Brain pericyte (primary cell): ENCODE data around the gene BBS9.
"Not testable (repeated sequence)": the region's sequence is repeated elsewhere in the genome, so short reads cannot be mapped to it uniquely, and the experiment has no call there.

Experiments
- DNase-seq: peaks from one replicate; pipeline ENCODE4 v3.0.0-alpha.2; 2012; ENCODE audit warnings: low read depth, low spot score

The BBS9 gene

DNA sequence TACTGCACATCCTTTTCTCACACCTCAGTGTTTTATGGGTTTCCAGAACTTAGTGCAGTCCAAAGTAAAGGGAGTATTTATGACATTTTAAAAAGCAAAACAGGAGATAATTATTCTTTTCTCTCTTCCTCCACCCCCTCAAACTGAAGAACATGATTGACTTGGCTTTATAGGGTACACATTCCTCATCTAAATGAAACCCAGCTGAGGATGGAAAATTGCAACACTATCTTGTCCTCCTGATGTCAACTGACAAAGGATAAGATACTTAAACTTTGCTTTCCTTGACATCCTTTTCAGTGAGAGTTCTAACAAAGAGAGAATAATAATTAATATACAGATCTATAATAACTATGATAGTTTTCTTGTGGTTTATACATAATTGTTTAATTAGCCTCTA lies 299.1 kb downstream of the BBS9 start:
- no peak for DNase-seq

DNA sequence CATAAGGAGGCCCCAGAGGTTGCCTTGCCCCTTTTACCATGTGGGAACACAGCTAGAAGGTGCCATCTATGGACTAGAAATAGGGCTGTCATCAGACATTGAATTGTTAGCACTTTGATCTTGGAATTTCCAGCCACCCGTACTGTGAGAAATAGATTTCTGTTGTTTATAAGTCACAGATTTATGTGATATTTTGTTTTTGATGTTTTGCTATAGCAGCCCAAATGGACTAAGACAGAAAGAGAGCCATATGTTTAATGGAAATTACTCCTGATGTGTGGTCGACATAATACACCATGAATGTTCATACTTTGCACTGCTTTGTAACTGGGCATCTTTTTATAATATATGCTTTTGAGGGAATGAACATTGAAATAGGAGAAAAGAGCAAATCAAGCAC lies 302.2 kb downstream of the BBS9 start:
- DNase-seq = no peak

DNA sequence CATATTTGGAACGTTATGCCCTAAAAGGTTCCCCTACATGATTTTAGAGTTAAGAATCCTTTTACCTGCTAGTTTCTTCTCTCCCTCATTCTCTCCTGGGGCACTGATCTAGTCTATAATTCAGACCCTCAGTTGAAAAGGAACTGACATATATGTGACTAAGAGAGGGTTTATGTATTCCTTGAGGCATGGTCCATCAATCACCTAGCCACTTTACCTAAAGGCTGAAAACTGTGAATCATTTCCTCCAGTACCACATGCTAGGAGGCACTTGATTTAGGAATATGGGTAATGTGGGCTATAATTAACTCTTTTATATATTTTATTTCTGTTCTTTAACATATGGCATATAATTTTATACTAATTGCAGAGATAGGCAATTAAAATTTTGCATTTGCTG lies 303.5 kb downstream of the BBS9 start:
- DNase-seq = no peak

DNA sequence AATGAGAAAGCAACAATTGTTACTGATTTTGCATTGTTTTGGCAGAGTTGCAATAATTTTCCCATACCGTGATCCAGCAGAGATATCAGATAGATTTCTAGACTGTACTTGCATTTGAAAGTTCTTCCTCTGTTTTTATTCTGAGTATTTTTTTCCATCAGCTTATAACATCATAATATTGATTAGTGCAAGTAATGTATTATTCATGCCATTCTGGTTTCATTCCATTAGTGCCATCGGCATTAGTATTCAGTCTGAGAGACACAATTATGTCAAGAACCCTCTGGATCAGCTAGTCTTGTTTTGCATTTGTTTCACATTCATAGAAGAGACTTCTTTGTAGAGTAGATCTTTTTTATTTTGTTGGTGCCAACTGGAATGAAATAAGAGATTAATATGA lies 304.0 kb downstream of the BBS9 start:
- no peak for DNase-seq

DNA sequence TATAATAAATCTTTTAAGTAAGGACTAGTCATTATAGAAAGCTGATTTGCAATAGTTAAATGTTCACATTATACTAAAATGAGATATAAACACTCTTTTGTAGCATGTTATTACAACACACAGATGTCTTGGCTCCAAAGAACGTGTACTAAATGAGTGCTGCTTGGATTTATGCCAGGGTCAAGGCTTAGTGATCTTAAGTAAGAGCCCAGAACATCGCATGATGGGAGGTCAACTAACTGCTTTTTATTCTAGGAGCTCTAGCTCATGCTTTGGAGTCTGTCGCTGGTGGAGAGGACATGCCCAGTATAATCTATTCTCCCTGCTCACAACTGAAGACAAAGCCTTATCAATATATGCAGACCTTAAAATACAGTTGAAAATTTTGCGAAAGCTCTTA lies 315.1 kb downstream of the BBS9 start:
- no peak for DNase-seq

DNA sequence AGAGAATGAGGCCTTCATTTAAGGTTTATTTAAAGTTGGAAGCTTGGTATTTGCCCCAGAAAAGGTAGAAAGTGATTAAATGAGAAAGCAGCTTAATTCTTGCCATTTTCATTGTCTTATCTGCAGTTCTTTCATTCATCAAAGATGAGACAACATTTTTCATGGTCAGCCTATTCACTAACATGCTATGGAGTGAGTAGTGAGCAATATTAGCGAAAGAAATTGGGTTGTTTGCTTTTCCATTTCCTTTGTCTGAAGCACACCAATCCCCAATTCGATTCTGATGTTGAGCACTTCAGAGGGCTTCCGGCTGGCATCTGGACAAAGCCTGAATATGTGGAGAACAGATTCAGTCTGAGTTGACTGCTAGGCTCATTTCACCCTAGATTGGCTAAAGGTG lies 317.2 kb downstream of the BBS9 start:
- no peak for DNase-seq

DNA sequence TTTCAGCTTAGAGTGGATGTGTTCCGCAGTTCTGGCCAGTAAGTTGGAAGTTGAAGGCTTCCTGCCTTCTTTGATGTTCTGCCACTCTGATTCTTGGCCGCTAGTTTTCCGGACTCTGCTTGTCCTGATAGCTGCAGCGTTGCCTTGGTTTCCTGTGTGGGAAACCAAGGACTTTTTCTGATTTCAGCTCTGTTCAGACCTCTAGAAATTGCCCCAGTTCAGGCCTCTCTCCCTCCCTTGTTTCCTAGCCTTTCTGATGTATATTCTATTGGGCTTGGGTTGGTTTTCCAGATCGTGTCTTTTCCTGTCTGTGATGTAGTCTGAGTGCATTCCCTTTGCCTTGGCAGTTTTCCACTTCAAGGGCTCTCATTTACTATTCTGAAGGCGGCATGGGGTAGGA lies 318.7 kb downstream of the BBS9 start:
- no peak for DNase-seq

DNA sequence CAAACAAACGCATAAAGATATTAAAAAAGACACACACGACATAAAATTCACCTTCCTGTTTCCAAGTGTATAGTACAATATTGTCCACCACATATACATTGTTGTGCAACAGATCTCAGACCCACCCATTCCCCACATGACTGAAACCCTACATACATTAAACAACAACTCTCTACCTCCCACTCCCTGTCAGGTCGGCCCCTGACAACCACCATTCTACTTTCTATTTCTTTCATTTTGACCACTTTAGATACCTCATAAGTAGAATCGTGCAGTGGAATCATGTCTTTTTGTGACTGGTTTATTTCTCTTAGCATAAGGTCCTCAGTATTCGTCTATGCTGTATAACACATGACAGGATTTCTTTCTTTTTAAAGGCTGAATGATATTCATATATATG lies 320.5 kb downstream of the BBS9 start:
- DNase-seq = no peak

DNA sequence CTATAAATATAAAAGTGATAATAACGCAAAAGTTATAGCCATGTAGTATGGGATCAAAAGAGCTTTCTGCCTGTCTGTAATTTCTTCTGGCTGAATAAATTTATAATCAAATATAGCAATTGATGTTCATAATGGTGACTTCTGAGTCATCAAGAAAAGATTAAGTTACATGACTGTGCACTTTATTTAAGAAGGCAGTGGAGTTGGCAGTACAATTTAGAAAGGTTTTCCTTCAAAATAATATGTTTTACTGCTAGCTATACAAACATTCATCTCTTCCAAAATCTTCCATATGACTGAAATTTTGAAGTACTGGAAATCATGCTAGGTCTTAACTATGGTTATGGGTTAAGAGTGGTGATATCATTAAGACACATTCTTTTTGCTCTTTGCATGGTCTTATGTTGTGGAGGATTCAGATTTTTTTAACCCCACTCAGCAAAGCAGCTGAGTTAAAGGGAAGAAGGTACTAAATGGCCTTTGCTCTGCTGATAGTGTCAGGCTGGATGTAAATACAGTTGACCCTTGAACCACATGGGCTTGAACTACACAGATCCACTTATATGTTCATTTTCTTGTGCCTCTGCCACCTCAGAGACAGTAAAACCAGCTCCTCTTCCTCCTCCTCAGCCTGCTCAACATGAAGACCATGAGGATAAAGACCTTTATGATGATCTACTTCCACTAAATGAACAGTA lies 323.6 kb downstream of the BBS9 start:
- no peak for DNase-seq

DNA sequence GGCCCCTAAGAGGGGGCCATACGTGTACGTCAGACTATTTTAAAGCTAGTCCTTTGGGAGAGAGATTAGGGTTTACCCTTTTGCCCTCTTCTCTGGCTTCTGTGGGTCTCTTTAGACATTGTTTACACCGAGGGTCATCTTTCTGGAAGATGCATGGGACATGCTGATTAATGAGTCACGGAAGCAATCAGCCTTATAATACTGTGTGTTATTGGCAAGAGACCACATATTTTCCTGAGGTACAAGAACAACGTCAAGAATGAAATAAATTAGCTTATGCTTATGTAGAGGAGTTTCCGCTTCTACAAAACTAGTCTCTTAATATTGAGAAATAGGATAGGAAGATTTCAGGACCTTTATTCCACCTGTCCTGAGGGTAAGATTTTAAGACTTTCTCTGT lies 327.7 kb downstream of the BBS9 start:
- no peak for DNase-seq

DNA sequence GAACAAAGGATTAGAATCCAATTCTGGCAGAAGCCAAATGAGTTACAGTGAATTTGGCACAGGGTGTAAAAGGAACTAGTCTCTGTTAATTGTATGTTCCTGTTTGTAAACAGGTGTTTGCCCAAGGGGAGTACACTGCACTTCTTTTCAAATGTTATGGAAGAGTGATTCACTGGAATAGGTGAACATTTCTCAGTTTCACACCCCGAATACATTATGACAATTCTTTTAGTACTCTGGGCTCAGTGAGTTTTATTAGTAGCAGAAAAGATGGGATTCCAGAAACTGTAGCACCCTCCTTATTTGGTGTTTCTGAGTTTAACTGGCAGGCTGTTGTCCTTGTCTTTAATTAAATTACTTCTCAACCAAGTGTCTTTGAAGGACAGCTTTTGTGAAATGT lies 329.2 kb downstream of the BBS9 start:
- DNase-seq = no peak

DNA sequence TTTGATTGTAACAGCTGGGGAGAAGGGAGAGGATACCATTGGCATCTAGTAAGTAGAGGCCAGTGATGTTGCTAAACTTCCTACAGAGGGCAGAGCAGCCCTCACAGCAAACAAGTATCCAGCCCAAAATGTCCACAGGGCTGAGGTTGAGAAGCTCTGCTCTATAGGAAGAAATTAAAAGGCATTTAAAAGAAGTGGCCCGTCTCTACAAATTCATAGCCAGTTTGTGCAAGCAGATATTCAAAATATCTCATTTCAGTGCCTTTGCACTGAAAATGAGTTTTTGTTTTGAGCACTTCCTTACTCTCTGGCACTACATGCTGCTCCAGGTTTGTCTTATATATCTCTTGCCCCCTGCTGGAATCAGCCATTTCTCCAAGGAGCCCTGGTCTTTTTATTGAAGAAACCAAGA lies 330.0 kb downstream of the BBS9 start:
- DNase-seq = no peak

DNA sequence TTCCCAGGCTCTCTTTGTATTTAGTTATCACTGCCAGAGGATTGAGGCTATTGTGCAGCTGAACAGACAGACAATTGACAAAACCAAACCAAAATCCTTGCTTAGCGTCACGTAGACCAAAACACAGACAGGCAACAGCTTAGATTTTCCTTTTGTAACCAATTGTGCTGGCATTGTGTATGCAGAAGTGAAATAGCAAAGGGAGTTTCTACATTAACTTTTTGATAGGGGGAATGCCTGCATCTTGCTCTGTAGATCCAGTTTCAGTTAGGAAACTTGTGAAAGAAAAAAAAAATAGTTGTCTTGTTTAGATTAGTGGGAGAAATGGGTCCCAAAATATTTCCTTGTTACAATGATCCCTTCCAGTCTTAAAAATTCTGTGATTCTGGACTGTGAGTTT lies 333.8 kb downstream of the BBS9 start:
- DNase-seq = no peak

DNA sequence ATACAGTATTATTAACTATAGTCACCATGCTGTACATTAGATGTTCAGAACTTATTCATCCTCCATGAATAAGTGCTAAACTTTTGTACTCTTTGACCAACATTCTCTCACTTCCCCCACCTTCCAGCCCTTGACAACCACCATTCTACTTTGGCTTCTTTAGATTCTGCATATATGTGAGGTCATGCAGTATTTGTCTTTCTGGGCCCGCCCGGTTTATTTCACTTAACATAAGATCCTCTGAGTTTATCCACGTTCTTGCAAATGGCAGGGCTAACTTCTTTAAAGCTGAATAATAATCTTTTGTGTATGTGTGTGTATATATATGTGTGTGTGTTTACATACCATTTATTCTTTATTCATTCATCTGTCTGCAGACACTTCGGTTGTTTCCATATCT lies 336.8 kb downstream of the BBS9 start:
- no peak for DNase-seq

DNA sequence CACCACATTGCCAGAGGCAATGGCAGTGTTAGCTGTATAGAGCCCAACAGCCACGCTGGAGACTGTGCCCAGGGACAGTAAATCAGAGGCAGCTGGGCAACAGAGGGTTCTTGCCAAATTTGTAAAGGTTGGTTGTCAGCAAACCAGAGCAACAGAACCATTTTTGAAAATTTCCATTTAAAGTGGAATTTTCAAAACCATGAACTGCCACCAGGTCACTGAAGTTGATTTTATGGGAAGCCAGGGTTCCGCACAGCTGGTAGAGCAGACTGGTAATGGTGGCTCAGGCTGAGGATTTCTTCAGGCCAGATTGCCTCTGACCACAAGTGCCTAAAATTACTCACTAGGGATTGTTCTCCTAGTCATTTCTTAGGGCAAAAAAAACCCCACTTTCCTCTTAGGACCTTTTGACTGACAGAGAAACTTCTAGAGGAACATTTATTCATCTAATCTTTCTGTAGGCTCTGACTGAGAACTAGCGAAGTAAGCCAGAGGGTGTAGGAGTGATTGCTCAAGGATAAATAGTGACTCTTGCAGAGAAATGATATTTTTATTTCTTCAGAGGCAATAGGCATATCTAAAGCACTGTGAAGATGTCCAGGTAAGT lies 342.4 kb downstream of the BBS9 start:
- no peak for DNase-seq

DNA sequence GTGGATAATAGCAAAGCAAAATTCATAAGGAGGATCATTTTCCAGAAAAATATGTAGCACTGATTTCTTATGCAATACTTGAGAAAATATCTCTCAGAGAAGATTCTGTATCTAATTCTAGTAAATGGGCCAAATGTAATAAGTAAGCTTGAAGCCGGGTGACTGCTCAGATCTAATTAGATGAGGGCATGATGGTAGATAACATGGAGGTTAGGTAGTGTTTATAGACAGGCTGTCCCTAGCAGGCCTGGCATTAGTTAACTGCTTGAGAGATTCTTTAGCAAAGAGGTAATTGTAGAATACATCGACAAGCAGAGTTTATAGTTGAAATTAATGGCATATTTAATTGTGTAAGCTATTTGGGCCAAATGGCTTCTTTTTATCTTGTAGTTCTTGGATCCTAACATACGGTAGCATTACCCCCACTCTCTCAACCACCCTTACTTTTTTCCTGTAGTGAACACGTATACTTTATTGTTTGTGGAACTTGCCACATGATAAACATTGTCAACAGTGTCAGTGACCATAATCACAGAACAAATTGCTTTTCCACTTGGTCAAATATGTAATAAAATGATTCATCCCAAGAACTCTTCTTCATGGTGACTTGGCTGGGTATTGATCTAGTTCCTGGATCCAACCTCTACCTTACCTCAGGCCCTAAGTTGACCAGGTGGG lies 343.1 kb downstream of the BBS9 start:
- no peak for DNase-seq

DNA sequence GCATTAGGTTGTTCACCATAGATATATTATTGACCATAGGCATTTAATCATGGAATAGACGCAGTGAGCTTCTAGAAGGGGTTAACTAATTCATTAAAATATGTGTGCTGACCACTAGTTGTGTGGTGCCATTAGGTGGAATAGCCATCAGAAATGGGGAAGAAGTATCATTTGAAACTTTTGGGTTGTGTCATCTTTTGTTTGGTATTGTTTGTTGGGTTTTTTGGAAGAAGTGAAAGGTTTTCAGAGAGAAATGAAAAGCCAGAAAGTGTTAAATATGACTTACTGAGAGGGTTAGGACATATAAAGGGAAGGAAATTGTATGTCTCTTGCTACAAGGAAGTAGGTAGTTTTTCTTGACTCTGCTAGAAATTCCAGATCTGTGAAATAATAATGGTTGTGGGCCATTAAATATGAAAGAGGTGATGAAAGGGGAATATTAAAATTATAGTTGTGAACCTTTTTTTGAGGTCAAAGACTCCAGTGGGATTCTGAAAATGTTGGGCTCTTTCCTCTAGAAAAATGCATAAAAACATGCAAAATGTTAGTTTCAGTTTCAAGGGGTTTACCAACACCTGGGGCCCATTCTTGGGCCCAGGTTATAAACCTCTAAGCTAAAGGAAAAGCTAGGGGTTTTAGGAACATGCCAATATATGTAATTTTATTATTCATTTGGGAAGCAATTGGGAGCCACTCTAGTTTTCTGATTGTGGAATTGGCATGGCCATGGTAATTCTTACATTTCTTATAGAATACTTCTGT lies 348.5 kb downstream of the BBS9 start:
- DNase-seq = no peak

DNA sequence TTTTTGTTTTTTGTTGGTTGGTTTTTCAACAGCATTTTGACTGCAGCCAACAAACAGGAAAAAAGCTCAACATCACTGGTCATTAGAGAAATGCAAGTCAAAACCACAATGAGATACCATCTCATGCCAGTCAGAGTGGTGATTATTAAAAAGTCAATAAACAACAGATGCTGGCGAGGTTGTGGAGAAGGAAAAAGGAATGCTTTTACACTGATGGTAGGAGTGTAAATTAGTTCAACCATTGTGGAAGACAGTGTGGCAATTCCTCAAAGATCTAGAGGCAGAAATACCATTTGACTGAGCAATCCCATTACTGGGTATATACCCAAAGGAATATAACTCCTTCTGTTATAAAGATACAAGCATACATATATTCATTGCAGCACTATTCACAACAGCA lies 355.1 kb downstream of the BBS9 start:
- DNase-seq = not testable (repeated sequence)

DNA sequence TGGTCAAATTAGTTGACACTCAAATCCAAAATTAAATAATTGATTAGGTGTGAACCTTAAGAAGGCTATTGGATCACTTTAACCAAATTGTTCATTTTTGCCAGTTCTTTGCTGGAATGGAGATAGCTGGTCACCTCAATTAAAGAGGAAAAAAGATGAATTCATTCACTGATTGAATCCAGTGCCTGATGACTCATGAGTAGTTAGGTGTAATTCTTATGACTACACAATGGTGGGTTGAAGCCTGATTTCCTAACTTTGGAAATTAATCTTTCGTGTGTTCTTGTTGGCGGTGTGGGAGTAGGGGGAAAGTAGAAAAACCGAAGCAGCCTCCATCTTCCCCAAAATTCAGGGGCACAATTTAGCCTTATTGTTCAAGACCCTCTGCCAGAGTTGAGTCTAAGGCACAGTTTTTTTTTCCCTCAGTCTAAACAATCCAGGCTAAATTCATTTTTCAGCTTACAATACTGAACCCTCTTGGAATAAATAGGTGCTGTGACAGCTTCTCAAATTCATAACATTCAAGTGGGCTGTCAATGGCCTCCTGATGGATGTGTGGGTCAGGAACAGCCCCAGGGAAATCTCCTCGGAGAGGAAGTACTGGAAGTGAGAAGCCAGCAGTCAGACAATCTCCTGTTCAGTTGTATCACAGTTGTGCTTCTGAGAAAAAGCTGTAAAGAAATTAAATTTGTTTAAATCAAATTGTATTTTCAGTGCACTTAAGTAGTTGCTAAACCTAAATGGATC lies 356.6 kb downstream of the BBS9 start:
- DNase-seq = no peak

DNA sequence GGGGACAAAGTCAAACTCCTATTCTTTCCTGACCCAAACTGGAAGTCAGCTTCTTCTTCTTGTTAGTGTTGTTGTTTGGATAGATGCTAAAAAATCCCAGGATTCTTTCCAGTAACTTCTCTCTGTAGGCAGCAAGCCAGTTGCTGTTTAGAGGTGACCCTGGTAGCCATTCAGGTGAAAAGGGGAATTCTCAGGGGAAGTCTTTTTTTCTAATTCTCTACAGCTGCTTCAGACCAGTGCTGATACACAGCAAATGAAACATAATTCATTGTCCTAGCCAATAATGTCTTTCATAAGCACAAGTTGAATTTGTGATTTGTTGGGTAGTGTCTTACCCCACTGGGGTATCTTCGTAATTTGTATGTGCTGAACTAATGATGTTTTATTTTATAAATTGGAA lies 357.3 kb downstream of the BBS9 start:
- DNase-seq = no peak

DNA sequence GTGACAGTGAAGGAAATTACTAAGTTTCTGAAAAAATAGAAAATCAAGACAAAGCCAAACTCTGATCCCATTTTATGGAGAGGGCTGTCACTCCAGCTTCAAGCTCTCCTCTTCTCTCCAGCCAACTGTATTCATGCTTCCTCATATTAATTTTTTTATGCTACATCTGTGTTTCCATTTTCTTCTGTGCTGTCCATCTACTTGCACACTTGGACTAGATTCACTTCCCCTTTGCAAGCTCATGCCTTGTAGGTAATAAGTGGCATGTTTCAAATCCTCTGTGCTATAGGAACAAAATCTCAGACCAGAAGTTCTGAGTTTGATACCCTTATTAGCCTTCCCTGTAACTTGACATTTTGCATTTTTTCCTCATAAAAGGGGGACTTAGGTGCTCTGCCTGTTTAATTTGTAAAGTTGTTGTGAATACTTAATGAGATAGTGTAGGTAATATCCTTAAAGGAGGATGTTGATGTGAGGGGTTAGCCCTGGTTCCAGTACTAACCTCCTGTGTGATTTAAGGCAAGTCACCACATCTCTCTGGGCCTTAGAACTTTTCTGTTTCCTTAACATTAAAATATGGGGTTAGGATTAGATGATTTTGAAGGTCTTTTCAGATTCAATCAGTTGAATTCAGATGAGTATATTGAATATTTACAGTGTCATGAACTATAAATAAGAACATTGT lies 358.8 kb downstream of the BBS9 start:
- no peak for DNase-seq
